PFSK-1 (cell line): ENCODE data around the gene SLC24A3. TPM values are rescaled to one million over a fixed set of nuclear protein-coding genes. Genes with fewer than 3 reads are reported as not detected.

ENCODE experiments used
- FOXP2 ChIP-seq: optimal IDR thresholded peaks from 2 replicates; pipeline ENCODE3; 2011; ENCODE audit warnings: borderline replicate concordance, control low read depth, inconsistent platforms; ENCODE audit not compliant: insufficient read depth; ENCODE audit errors: extremely low read length, extremely low read depth
- POLR2AphosphoS5 ChIP-seq: IDR thresholded peaks from 2 replicates; pipeline ENCODE4 v1.6.1; 2012; ENCODE audit warnings: low read depth, mild to moderate bottlenecking, control low read depth, low read length, moderate library complexity
- SIN3A ChIP-seq: IDR thresholded peaks from 2 replicates; pipeline ENCODE4 v1.6.1; 2012; ENCODE audit warnings: mild to moderate bottlenecking, low read length, moderate library complexity, borderline replicate concordance; ENCODE audit not compliant: insufficient read depth
- TAF1 ChIP-seq: IDR thresholded peaks from 2 replicates; pipeline ENCODE4 v1.6.1; 2012; ENCODE audit warnings: low read length, control low read depth, borderline replicate concordance; ENCODE audit not compliant: insufficient read depth
- polyA plus RNA-seq: library from polyadenylated mRNA; unstranded; fragments of >200 nt; gene quantifications from one replicate; pipeline ENCODE4 v1.2.1, GENCODE V29; 2012; ENCODE audit warnings: low read depth, missing spikeins; ENCODE audit not compliant: insufficient read length
- TF ChIP-seq, protein P1 (sequence below), 2 experiments: IDR thresholded peaks; 2 replicates each; pipeline versions ENCODE4 v1.6.1 to v1.8.0; 2011 to 2012; ENCODE audit warnings: low read depth in 2 of 2, low read length in 2 of 2, control low read depth in 1 of 2, inconsistent platforms in 1 of 2, mild to moderate bottlenecking in 1 of 2, moderate library complexity in 1 of 2; ENCODE audit not compliant: insufficient read depth in 1 of 2

SLC24A3 gene
- polyA plus RNA-seq: not detected

DNA sequence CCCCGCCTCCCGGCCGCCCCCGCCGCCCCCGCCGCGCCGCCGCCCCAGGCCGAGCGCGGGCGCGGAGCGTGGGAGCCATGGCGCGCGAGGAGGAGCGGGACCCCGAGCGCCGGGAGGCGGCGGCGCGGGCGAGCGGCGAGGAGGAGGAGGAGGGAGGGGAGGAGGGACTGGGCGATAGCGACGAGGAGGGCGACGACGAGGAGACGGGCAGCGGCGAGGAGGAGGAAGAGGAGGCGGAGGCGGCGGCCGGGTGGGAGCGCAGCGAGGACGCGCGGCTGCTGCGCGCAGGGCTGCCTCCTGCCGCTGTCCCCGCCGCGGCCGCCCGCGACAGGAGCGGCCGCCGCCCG lies at the start of gene SLC24A3:
TSS of gene SLC24A3 (plus strand) at position 174 of the 347 bp plus-strand sequence.
- TF ChIP-seq, protein P1, sequence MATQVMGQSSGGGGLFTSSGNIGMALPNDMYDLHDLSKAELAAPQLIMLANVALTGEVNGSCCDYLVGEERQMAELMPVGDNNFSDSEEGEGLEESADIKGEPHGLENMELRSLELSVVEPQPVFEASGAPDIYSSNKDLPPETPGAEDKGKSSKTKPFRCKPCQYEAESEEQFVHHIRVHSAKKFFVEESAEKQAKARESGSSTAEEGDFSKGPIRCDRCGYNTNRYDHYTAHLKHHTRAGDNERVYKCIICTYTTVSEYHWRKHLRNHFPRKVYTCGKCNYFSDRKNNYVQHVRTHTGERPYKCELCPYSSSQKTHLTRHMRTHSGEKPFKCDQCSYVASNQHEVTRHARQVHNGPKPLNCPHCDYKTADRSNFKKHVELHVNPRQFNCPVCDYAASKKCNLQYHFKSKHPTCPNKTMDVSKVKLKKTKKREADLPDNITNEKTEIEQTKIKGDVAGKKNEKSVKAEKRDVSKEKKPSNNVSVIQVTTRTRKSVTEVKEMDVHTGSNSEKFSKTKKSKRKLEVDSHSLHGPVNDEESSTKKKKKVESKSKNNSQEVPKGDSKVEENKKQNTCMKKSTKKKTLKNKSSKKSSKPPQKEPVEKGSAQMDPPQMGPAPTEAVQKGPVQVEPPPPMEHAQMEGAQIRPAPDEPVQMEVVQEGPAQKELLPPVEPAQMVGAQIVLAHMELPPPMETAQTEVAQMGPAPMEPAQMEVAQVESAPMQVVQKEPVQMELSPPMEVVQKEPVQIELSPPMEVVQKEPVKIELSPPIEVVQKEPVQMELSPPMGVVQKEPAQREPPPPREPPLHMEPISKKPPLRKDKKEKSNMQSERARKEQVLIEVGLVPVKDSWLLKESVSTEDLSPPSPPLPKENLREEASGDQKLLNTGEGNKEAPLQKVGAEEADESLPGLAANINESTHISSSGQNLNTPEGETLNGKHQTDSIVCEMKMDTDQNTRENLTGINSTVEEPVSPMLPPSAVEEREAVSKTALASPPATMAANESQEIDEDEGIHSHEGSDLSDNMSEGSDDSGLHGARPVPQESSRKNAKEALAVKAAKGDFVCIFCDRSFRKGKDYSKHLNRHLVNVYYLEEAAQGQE (IDR thresholded peaks at IDR 0.05; ENCODE audit: insufficient read depth in 1 of 2, low read depth in 2 of 2, low read length in 2 of 2): no peak
- no peak for TF ChIP-seq POLR2AphosphoS5
- no peak for TF ChIP-seq TAF1
- no peak for TF ChIP-seq SIN3A

DNA sequence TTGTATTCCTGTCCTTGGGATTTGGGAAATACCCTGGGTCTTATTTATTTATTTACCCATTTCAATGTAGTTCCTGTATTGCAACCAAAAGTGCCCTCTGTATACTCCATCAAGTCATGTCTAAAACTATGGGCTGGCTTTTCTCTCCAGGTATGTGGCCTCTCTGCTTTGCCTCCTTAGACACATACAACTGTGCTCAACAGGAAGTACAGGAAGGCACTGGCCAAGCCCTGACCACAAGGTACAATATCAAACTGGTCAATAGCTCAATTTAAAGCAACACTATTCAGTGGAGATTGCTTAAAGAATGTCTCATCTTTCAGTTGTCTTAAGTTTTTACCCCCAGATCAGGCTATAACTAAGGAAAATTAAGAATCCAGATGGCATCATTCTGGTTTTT lies 42.3 kb upstream of the SLC24A3 start:
- TF ChIP-seq, protein P1 (IDR thresholded peaks at IDR 0.05; ENCODE audit: insufficient read depth in 1 of 2, low read depth in 2 of 2, low read length in 2 of 2): no peak
- TF ChIP-seq SIN3A (no peak), POLR2AphosphoS5 (no peak), FOXP2 (no peak)

DNA sequence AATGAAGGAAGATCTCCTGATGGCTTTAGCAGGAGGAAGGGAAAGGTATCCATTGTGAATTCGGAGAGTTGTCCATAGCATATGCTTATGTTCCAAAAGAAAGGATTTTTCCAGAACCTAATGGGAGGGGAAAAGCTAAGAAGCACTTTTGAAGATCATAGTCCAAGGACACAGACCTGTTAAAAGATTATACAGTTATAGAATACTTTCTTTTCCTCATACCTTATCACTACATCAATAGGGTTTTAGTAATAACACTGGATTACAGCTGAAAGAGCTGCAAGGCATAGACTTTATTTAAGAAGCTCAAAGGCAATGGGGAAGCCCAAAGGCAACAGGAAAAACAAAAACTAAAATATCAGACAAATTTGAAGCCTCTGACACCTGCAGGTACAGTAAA lies 39.8 kb upstream of the SLC24A3 start:
- TF ChIP-seq SIN3A: no peak
- no peak for TF ChIP-seq POLR2AphosphoS5
- TF ChIP-seq FOXP2: no peak
- TF ChIP-seq, protein P1 (IDR thresholded peaks at IDR 0.05; ENCODE audit: insufficient read depth in 1 of 2, low read depth in 2 of 2, low read length in 2 of 2): no peak
- TF ChIP-seq TAF1: no peak

DNA sequence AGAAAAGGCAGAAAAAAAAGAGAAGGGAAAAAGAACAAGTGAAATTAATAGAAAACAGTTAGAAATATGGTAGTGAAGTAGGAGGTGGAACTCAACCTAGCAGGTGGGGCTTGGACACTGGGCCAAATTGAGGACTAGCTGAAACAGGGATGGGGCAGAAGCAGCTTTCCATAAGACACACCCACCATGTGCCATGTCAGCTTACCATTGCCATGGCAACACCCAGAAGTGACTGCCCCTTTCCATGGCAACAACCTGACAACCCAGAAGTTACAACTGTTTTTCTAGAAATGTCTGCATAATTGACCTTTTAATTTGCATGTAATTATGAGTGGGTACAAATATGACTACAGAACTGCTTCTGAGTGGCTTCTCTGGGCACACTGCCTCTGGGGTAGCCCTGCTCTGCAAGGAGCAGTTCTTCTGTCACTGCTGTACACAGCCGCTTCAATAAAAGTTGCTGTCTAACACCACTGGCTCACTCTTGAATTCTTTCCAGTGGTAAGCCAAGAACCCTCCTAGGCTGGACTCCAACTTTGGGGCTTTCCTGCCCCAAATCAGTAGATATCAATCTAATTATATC lies 35.9 kb upstream of the SLC24A3 start:
- TF ChIP-seq POLR2AphosphoS5: no peak
- no peak for TF ChIP-seq SIN3A
- TF ChIP-seq, protein P1 (IDR thresholded peaks at IDR 0.05; ENCODE audit: insufficient read depth in 1 of 2, low read depth in 2 of 2, low read length in 2 of 2): no peak
- no peak for TF ChIP-seq TAF1
- no peak for TF ChIP-seq FOXP2

DNA sequence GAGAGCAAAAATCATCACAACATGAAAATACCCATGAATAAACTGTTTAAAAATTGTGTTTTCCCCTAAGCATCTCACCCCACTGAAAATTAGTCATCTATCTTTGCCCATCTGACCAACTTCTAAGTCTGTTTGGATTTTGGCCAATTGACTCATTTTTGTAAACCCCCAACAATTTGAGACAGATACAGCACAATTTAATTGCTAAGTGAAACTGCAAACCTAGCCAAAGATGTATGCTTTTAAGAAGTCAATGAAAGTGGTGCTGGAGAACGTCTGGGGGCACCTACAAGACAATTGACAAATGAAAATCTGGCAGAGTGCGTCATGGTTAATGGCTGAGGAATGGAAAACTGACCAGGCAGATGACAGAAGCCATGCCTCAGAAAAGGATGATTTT lies 30.9 kb upstream of the SLC24A3 start:
- no peak for TF ChIP-seq TAF1
- no peak for TF ChIP-seq POLR2AphosphoS5
- TF ChIP-seq, protein P1 (IDR thresholded peaks at IDR 0.05; ENCODE audit: insufficient read depth in 1 of 2, low read depth in 2 of 2, low read length in 2 of 2): no peak
- TF ChIP-seq FOXP2: no peak
- TF ChIP-seq SIN3A: no peak
